ENCODE measurements around the gene FBXW5. TPM values are rescaled to one million over a fixed set of nuclear protein-coding genes. Genes with fewer than 3 reads are reported as not detected.

FBXW5 gene
- total RNA-seq, 1 experiment from 2014 or later = 72.6 TPM

GRCh38 chr9:136968333-136969127, 24.0 kb upstream of the FBXW5 start:
- in situ Hi-C loops (cut with HindIII; ENCODE audit: low pct_unique_long_range_greater_than_20kb, low sequenced_read_pairs) = no loop called here
- no peak for DNase-seq (ENCODE audit: low read depth, low spot score)
- intact Hi-C loops (cut with micrococcal nuclease; ENCODE audit: unreplicated experiment) = no loop called here
- H3K4me1 ChIP-seq (ENCODE audit: control insufficient read depth, insufficient read depth, low read length) = peaks cover 5% of the 10 kb centered on the region; the same call in 1 of the 2 replicates
- ATAC-seq = peak; percentile 35; the same call in 1 of the 2 replicates
- POLR2A ChIA-PET = no interaction called here
- TF ChIP-seq SIN3A (IDR thresholded peaks at IDR 0.05; ENCODE audit: borderline replicate concordance, insufficient read depth, low read depth, low read length) (no peak), CTCF (IDR thresholded peaks at IDR 0.05) (no peak), TCF7L2 (IDR thresholded peaks at IDR 0.05; ENCODE audit: low read depth, low read length) (no peak), POLR2AphosphoS5 (IDR thresholded peaks at IDR 0.05; ENCODE audit: low read depth, low read length) (no peak), REST (IDR thresholded peaks at IDR 0.05; ENCODE audit: insufficient read depth in 1 of 2, low read depth in 2 of 2, low read length in 1 of 2) (no peak)
- no peaks in the 10 kb centered on the region for H3K9me3 ChIP-seq (ENCODE audit: control insufficient read depth, insufficient read depth, low read depth, low read length)
- no peaks in the 10 kb centered on the region for H3K27me3 ChIP-seq (ENCODE audit: control insufficient read depth, insufficient read depth, low read length)
- BruUV-seq (replicated peaks) = no TSS peak
- no peaks in the 10 kb centered on the region for H3K36me3 ChIP-seq (ENCODE audit: control insufficient read depth, insufficient read depth, low read length)
- no peak overlapping the region for H3K4me3 ChIP-seq (ENCODE audit: low read depth in 2 of 2, low read length in 2 of 2)
- CTCF ChIA-PET = no interaction called here
- no peak overlapping the region for H3K27ac ChIP-seq (ENCODE audit: low read length)

- no peak overlapping the region for H3K27ac ChIP-seq (ENCODE audit: low read length)
- in situ Hi-C loops (cut with HindIII; ENCODE audit: low pct_unique_long_range_greater_than_20kb, low sequenced_read_pairs) = no loop called here
- H3K9me3 ChIP-seq (ENCODE audit: control insufficient read depth, insufficient read depth, low read depth, low read length) = no peaks in the 10 kb centered on the region
- ChIA-PET POLR2A (interaction anchor here (0.6 kb wide), 1 partner anchor 486 kb away, joined by 4 read pairs; no protein-coding TSS in a partner anchor), CTCF (no interaction called here)
- TF ChIP-seq CTCF (IDR thresholded peaks at IDR 0.05) = no peak
- no peak for TF ChIP-seq POLR2AphosphoS5 (IDR thresholded peaks at IDR 0.05; ENCODE audit: low read depth, low read length)
- TF ChIP-seq TCF7L2 (IDR thresholded peaks at IDR 0.05; ENCODE audit: low read depth, low read length) = no peak
- no peak for TF ChIP-seq SIN3A (IDR thresholded peaks at IDR 0.05; ENCODE audit: borderline replicate concordance, insufficient read depth, low read depth, low read length)
- TF ChIP-seq REST (IDR thresholded peaks at IDR 0.05; ENCODE audit: insufficient read depth in 1 of 2, low read depth in 2 of 2, low read length in 1 of 2) = no peak
- no peaks in the 10 kb centered on the region for H3K27me3 ChIP-seq (ENCODE audit: control insufficient read depth, insufficient read depth, low read length)
- intact Hi-C loops (cut with micrococcal nuclease; ENCODE audit: unreplicated experiment) = no loop called here
- DNase-seq (ENCODE audit: low read depth, low spot score) = no peak
- no TSS peak for BruUV-seq (replicated peaks)
- no peak for ATAC-seq
- H3K4me3 ChIP-seq (ENCODE audit: low read depth in 2 of 2, low read length in 2 of 2) = no peak overlapping the region
- peaks cover 5% of the 10 kb centered on the region; the same call in 1 of the 2 replicates for H3K4me1 ChIP-seq (ENCODE audit: control insufficient read depth, insufficient read depth, low read length)
- H3K36me3 ChIP-seq (ENCODE audit: control insufficient read depth, insufficient read depth, low read length) = no peaks in the 10 kb centered on the region
These were observed 21.4 kb upstream of the FBXW5 start for GRCh38 chr9:136965771-136966484.
